ENCODE data around the gene DLGAP4.

The DLGAP4 gene

GRCh38 chr20:36404435-36404978 lies 98.4 kb downstream of the DLGAP4 start:
- TF ChIP-seq EZH2phosphoT487 (IDR thresholded peaks at IDR 0.05; ENCODE audit: low read length) (no peak), EZH2 (optimal IDR thresholded peaks at IDR 0.05; ENCODE audit: low read depth, low read length) (no peak), CTCF (IDR thresholded peaks at IDR 0.05; ENCODE audit: low read length) (no peak)
- no peak overlapping the region for H3K4me3 ChIP-seq (ENCODE audit: low read length)
- H4K20me1 ChIP-seq (ENCODE audit: insufficient read depth, low read length) = no peaks in the 10 kb centered on the region
- no peak overlapping the region for H2AFZ ChIP-seq (ENCODE audit: low read length)
- no peaks in the 10 kb centered on the region for H3K36me3 ChIP-seq (replicated peaks; ENCODE audit: insufficient read depth, low read length)
- no peaks in the 10 kb centered on the region for H3K9me3 ChIP-seq (replicated peaks; ENCODE audit: insufficient read depth, low read length)
- H3F3A ChIP-seq (ENCODE audit: insufficient read depth, low read length) = no peaks in the 10 kb centered on the region
- DNase-seq = no peak
- H3K27ac ChIP-seq (ENCODE audit: low read length) = no peak overlapping the region
- H3K9ac ChIP-seq (ENCODE audit: low read length) = no peak overlapping the region
- no peak overlapping the region for H3K4me2 ChIP-seq (ENCODE audit: low read depth, low read length)
- H3K4me1 ChIP-seq (ENCODE audit: low read length) = peaks cover 7% of the 10 kb centered on the region; the same call in 1 of the 2 replicates
- H3K9me2 ChIP-seq (replicated peaks; ENCODE audit: insufficient read depth, low read length) = no peaks in the 10 kb centered on the region
- no peaks in the 10 kb centered on the region for H3K79me2 ChIP-seq (ENCODE audit: low read length)
- peaks cover 36% of the 10 kb centered on the region; the same call in 1 of the 2 replicates for H3K27me3 ChIP-seq (replicated peaks; ENCODE audit: insufficient read depth, low read length)

- Histone ChIP-seq H3K27me3 (replicated peaks; ENCODE audit: insufficient read depth, low read length) (peaks cover 39% of the 10 kb centered on the region; the same call in 1 of the 2 replicates), H3K9ac (ENCODE audit: low read length) (no peak overlapping the region), H3F3A (ENCODE audit: insufficient read depth, low read length) (no peaks in the 10 kb centered on the region), H3K4me2 (ENCODE audit: low read depth, low read length) (no peak overlapping the region), H2AFZ (ENCODE audit: low read length) (no peak overlapping the region), H3K79me2 (ENCODE audit: low read length) (no peaks in the 10 kb centered on the region), H3K4me1 (ENCODE audit: low read length) (peaks cover under 1% of the 10 kb centered on the region; the same call in 1 of the 2 replicates), H3K9me3 (replicated peaks; ENCODE audit: insufficient read depth, low read length) (no peaks in the 10 kb centered on the region), H3K27ac (ENCODE audit: low read length) (no peak overlapping the region), H3K36me3 (replicated peaks; ENCODE audit: insufficient read depth, low read length) (no peaks in the 10 kb centered on the region), H4K20me1 (ENCODE audit: insufficient read depth, low read length) (no peaks in the 10 kb centered on the region), H3K9me2 (replicated peaks; ENCODE audit: insufficient read depth, low read length) (no peaks in the 10 kb centered on the region), H3K4me3 (ENCODE audit: low read length) (no peak overlapping the region)
- DNase-seq = no peak
- TF ChIP-seq EZH2phosphoT487 (IDR thresholded peaks at IDR 0.05; ENCODE audit: low read length) = no peak
- TF ChIP-seq CTCF (IDR thresholded peaks at IDR 0.05; ENCODE audit: low read length) = no peak
Observed at GRCh38 chr20:36405255-36405654, 99.1 kb downstream of the DLGAP4 start.

- no peak overlapping the region for H3K27ac ChIP-seq (ENCODE audit: low read length)
- H3K4me3 ChIP-seq (ENCODE audit: low read length) = no peak overlapping the region
- no peak for DNase-seq
- no peak overlapping the region for H3K4me2 ChIP-seq (ENCODE audit: low read depth, low read length)
- no peaks in the 10 kb centered on the region for H3K36me3 ChIP-seq (replicated peaks; ENCODE audit: insufficient read depth, low read length)
- no peak overlapping the region for H2AFZ ChIP-seq (ENCODE audit: low read length)
- TF ChIP-seq CTCF (IDR thresholded peaks at IDR 0.05; ENCODE audit: low read length) (no peak), EZH2 (optimal IDR thresholded peaks at IDR 0.05; ENCODE audit: low read depth, low read length) (no peak), EZH2phosphoT487 (IDR thresholded peaks at IDR 0.05; ENCODE audit: low read length) (no peak)
- H3K79me2 ChIP-seq (ENCODE audit: low read length) = no peaks in the 10 kb centered on the region
- peaks cover 47% of the 10 kb centered on the region for H3K27me3 ChIP-seq (replicated peaks; ENCODE audit: insufficient read depth, low read length)
- no peaks in the 10 kb centered on the region for H4K20me1 ChIP-seq (ENCODE audit: insufficient read depth, low read length)
- no peaks in the 10 kb centered on the region for H3K9me2 ChIP-seq (replicated peaks; ENCODE audit: insufficient read depth, low read length)
- H3K9ac ChIP-seq (ENCODE audit: low read length) = no peak overlapping the region
- H3K4me1 ChIP-seq (ENCODE audit: low read length) = no peaks in the 10 kb centered on the region
- H3F3A ChIP-seq (ENCODE audit: insufficient read depth, low read length) = no peaks in the 10 kb centered on the region
- no peaks in the 10 kb centered on the region for H3K9me3 ChIP-seq (replicated peaks; ENCODE audit: insufficient read depth, low read length)
Observed at GRCh38 chr20:36407199-36407733, 101.1 kb downstream of the DLGAP4 start.
